ENCODE measurements around the gene CRYZL1. TPM values are rescaled to one million over a fixed set of nuclear protein-coding genes. Genes with fewer than 3 reads are reported as not detected.

CRYZL1 gene
- total and polyA plus RNA-seq, 2 experiments from 2014 or later: 13.6 to 37.4 TPM

- 28 to 29% methylated on average over 4 of the region's 4 CpGs for WGBS, 2 experiments (ENCODE audit: low coverage in 1 of 2, low lambda C conversion rate in 2 of 2, missing lambda C conversion rate in 2 of 2)
- H2AFZ ChIP-seq: no peak overlapping the region
- no peak overlapping the region for H3K4me3 ChIP-seq
- H4K20me1 ChIP-seq (ENCODE audit: insufficient read depth): peaks cover 19% of the 10 kb centered on the region; the same call in 1 of the 2 replicates
- H3K36me3 ChIP-seq (ENCODE audit: low read depth): no peaks in the 10 kb centered on the region
- no peaks in the 10 kb centered on the region for H3K9me3 ChIP-seq (ENCODE audit: low read depth)
- H3K4me2 ChIP-seq (ENCODE audit: unreplicated experiment): peak overlapping the region; percentile 59
- peak; percentile 57 for DNase-seq
- no peak overlapping the region for H3K9ac ChIP-seq
- H3K79me2 ChIP-seq (ENCODE audit: insufficient read depth): peaks cover 100% of the 10 kb centered on the region
- H3K9me2 ChIP-seq (ENCODE audit: insufficient read depth): no peaks in the 10 kb centered on the region
- H3K4me1 ChIP-seq (ENCODE audit: insufficient read depth): peaks cover 39% of the 10 kb centered on the region
- in situ Hi-C loops (cut with MboI): no loop called here
- 0 out of 2 replicates have a peak overlapping the region, but pooled peaks have one; percentile 8 for H3K27ac ChIP-seq
- no peaks in the 10 kb centered on the region for H3K27me3 ChIP-seq (replicated peaks; ENCODE audit: insufficient read depth)
- peaks cover 26% of the 10 kb centered on the region; the same call in 1 of the 2 replicates for H3F3A ChIP-seq (ENCODE audit: insufficient read depth)
- TF ChIP-seq EZH2phosphoT487 (IDR thresholded peaks at IDR 0.05; ENCODE audit: insufficient read depth, low read depth) (no peak), EZH2 (IDR thresholded peaks at IDR 0.05; ENCODE audit: insufficient read depth, poor library complexity, severe bottlenecking) (no peak)
Observed at GRCh38 chr21:33668180-33668579, 26.6 kb upstream of the CRYZL1 start.

DNA sequence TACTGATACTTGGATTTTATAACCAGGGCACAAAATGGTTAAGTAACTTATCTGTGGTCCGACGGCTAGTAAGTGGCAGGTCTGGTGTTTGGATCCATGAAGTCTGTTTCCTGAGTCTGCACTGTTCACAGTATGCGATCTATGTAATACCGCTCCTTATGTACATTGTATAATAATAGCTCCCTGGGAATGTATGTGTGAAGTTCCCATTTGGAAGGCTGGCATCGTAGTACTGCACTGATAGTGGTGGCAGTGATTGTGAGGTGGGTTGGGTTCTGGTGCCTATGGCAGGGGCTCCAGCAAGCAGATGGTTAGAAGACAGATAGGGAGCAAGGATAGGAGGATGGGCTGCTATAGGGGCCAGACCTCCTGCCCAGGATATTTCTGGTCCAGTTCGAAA, 26.1 kb upstream of the CRYZL1 start:
- peak overlapping the region; percentile 16 for H3K4me2 ChIP-seq (ENCODE audit: unreplicated experiment)
- no peaks in the 10 kb centered on the region for H3K36me3 ChIP-seq (ENCODE audit: low read depth)
- no peaks in the 10 kb centered on the region for H3K9me3 ChIP-seq (ENCODE audit: low read depth)
- no peak overlapping the region for H2AFZ ChIP-seq
- peaks cover 44% of the 10 kb centered on the region for H3K4me1 ChIP-seq (ENCODE audit: insufficient read depth)
- H3K4me3 ChIP-seq: no peak overlapping the region
- no peak overlapping the region for H3K27ac ChIP-seq
- H4K20me1 ChIP-seq (ENCODE audit: insufficient read depth): peaks cover 19% of the 10 kb centered on the region; the same call in 1 of the 2 replicates
- no peak for DNase-seq
- 85 to 86% methylated on average over 6 of the region's 6 CpGs for WGBS, 2 experiments (ENCODE audit: low coverage in 1 of 2, low lambda C conversion rate in 2 of 2, missing lambda C conversion rate in 2 of 2)
- H3F3A ChIP-seq (ENCODE audit: insufficient read depth): peaks cover 31% of the 10 kb centered on the region; the same call in 1 of the 2 replicates
- H3K79me2 ChIP-seq (ENCODE audit: insufficient read depth): peaks cover 100% of the 10 kb centered on the region
- no peaks in the 10 kb centered on the region for H3K9me2 ChIP-seq (ENCODE audit: insufficient read depth)
- in situ Hi-C loops (cut with MboI): no loop called here
- H3K9ac ChIP-seq: no peak overlapping the region
- TF ChIP-seq EZH2 (IDR thresholded peaks at IDR 0.05; ENCODE audit: insufficient read depth, poor library complexity, severe bottlenecking) (no peak), EZH2phosphoT487 (IDR thresholded peaks at IDR 0.05; ENCODE audit: insufficient read depth, low read depth) (no peak)
- H3K27me3 ChIP-seq (replicated peaks; ENCODE audit: insufficient read depth): no peaks in the 10 kb centered on the region

DNA sequence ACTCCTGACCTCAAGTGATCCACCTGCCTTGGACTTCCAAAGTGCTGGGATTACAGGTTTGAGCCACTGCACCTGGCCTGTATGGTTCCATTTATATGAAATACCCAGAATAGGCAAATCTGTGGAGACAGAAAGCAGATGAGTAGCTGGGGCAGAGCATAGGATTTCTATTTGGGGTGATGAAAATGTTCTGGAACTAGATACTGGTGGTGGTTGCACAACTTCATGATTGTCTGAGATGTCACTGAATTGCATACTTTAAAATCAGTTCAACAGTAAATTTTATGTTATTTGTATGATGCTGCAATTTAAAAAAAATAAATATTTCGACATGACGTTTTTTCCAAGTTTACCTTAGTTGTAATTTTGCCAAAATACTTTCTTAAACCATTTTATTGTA, 24.6 kb upstream of the CRYZL1 start:
- WGBS, 2 experiments (ENCODE audit: low coverage in 1 of 2, low lambda C conversion rate in 2 of 2, missing lambda C conversion rate in 2 of 2): 41 to 45% methylated on average over 2 of the region's 2 CpGs
- TF ChIP-seq EZH2 (IDR thresholded peaks at IDR 0.05; ENCODE audit: insufficient read depth, poor library complexity, severe bottlenecking) (no peak), EZH2phosphoT487 (IDR thresholded peaks at IDR 0.05; ENCODE audit: insufficient read depth, low read depth) (no peak)
- no peak overlapping the region for H3K4me2 ChIP-seq (ENCODE audit: unreplicated experiment)
- H4K20me1 ChIP-seq (ENCODE audit: insufficient read depth): peaks cover 19% of the 10 kb centered on the region; the same call in 1 of the 2 replicates
- peaks cover 31% of the 10 kb centered on the region; the same call in 1 of the 2 replicates for H3F3A ChIP-seq (ENCODE audit: insufficient read depth)
- peaks cover 100% of the 10 kb centered on the region for H3K79me2 ChIP-seq (ENCODE audit: insufficient read depth)
- in situ Hi-C loops (cut with MboI): no loop called here
- H3K9ac ChIP-seq: no peak overlapping the region
- peaks cover 46% of the 10 kb centered on the region for H3K4me1 ChIP-seq (ENCODE audit: insufficient read depth)
- no peaks in the 10 kb centered on the region for H3K36me3 ChIP-seq (ENCODE audit: low read depth)
- H3K9me3 ChIP-seq (ENCODE audit: low read depth): no peaks in the 10 kb centered on the region
- H3K4me3 ChIP-seq: no peak overlapping the region
- no peak overlapping the region for H2AFZ ChIP-seq
- no peak overlapping the region for H3K27ac ChIP-seq
- no peaks in the 10 kb centered on the region for H3K27me3 ChIP-seq (replicated peaks; ENCODE audit: insufficient read depth)
- no peaks in the 10 kb centered on the region for H3K9me2 ChIP-seq (ENCODE audit: insufficient read depth)
- DNase-seq: peak; percentile 55

DNA sequence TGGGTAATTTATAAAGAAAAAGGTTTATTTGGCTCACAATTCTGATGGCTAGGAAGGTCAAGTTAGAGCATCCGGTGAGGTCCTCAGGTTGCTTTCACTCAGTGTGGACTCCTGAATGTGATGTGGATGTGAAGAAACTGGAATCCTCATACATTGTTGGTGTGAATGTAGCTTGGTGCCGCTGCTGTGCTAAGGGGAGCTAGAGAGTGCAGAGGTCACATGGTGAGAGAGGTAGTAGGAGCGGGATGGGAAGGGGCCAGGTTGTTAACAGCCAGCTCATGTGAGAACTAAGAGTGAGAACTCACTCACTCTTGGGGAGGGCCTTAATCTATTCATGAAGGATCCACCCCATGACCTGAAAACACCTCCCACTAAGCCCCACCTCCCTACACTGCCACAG, 22.6 kb upstream of the CRYZL1 start:
- Histone ChIP-seq H3K79me2 (ENCODE audit: insufficient read depth) (peaks cover 100% of the 10 kb centered on the region), H3K27ac (no peak overlapping the region), H3K9me3 (ENCODE audit: low read depth) (peaks cover 7% of the 10 kb centered on the region), H3K9ac (no peak overlapping the region), H3F3A (ENCODE audit: insufficient read depth) (peaks cover 29% of the 10 kb centered on the region; the same call in 1 of the 2 replicates), H2AFZ (no peak overlapping the region), H4K20me1 (ENCODE audit: insufficient read depth) (peaks cover 14% of the 10 kb centered on the region; the same call in 1 of the 2 replicates), H3K4me1 (ENCODE audit: insufficient read depth) (peaks cover 40% of the 10 kb centered on the region), H3K9me2 (ENCODE audit: insufficient read depth) (no peaks in the 10 kb centered on the region), H3K4me3 (no peak overlapping the region), H3K36me3 (ENCODE audit: low read depth) (no peaks in the 10 kb centered on the region), H3K27me3 (replicated peaks; ENCODE audit: insufficient read depth) (no peaks in the 10 kb centered on the region), H3K4me2 (ENCODE audit: unreplicated experiment) (no peak overlapping the region)
- WGBS, 2 experiments (ENCODE audit: low coverage in 1 of 2, low lambda C conversion rate in 2 of 2, missing lambda C conversion rate in 2 of 2): 97 to 99% methylated on average over 3 of the region's 3 CpGs
- no peak for TF ChIP-seq EZH2phosphoT487 (IDR thresholded peaks at IDR 0.05; ENCODE audit: insufficient read depth, low read depth)
- TF ChIP-seq EZH2 (IDR thresholded peaks at IDR 0.05; ENCODE audit: insufficient read depth, poor library complexity, severe bottlenecking): no peak
- in situ Hi-C loops (cut with MboI): no loop called here
- DNase-seq: no peak
